H9 (cell line): ENCODE measurements around the gene PAM. TPM values are rescaled to one million over a fixed set of nuclear protein-coding genes. Genes with fewer than 3 reads are reported as not detected.

Experiments used
- DNase-seq: peaks from one replicate; pipeline ENCODE4 v3.0.0-alpha.2; 2017
- H2AFZ ChIP-seq: one replicate; pipeline ENCODE4 v1.6.1; 2013; ENCODE audit warnings: mild to moderate bottlenecking, low read length, control low read depth, moderate library complexity
- H2AK5ac ChIP-seq: 2 replicates; pipeline ENCODE4 v1.6.1; 2013; ENCODE audit warnings: low read length, control low read depth, mixed read lengths; ENCODE audit not compliant: insufficient read length
- H2BK120ac ChIP-seq: one replicate; pipeline ENCODE4 v1.6.1; 2013; ENCODE audit warnings: low read depth, mild to moderate bottlenecking, low read length, control low read depth, inconsistent platforms; ENCODE audit not compliant: poor library complexity, severe bottlenecking
- H2BK12ac ChIP-seq: 2 replicates; pipeline ENCODE4 v1.6.1; 2013; ENCODE audit warnings: low read length, control low read depth, mixed read lengths, low read depth; ENCODE audit not compliant: insufficient read length
- H2BK15ac ChIP-seq: 2 replicates; pipeline ENCODE4 v1.6.1; 2013; ENCODE audit warnings: low read depth, low read length, control low read depth
- H2BK20ac ChIP-seq: one replicate; pipeline ENCODE4 v1.6.1; 2013; ENCODE audit warnings: low read depth, mild to moderate bottlenecking, low read length, control low read depth, inconsistent platforms; ENCODE audit not compliant: poor library complexity, severe bottlenecking
- H2BK5ac ChIP-seq: 2 replicates; pipeline ENCODE4 v1.6.1; 2013; ENCODE audit warnings: low read length, control low read depth, mixed read lengths; ENCODE audit not compliant: insufficient read length
- H3K14ac ChIP-seq: 2 replicates; pipeline ENCODE4 v1.6.1; 2013; ENCODE audit warnings: low read length, control low read depth; ENCODE audit not compliant: insufficient read depth
- H3K18ac ChIP-seq: 2 replicates; pipeline ENCODE4 v1.6.1; 2013; ENCODE audit warnings: low read depth, mild to moderate bottlenecking, mixed read lengths, low read length, control low read depth; ENCODE audit not compliant: insufficient read length
- H3K23ac ChIP-seq: 2 replicates; pipeline ENCODE4 v1.6.1; 2013; ENCODE audit warnings: low read length, control low read depth, mixed read lengths, low read depth; ENCODE audit not compliant: insufficient read length
- H3K23me2 ChIP-seq: 2 replicates; pipeline ENCODE4 v1.6.1; 2013; ENCODE audit warnings: low read depth, mild to moderate bottlenecking, mixed read lengths, low read length, control low read depth; ENCODE audit not compliant: insufficient read length, poor library complexity, severe bottlenecking
- H3K27ac ChIP-seq: 2 replicates; pipeline ENCODE4 v1.5.1; 2013; ENCODE audit warnings: low read length, control low read depth, mixed read lengths, low read depth; ENCODE audit not compliant: insufficient read length
- H3K27me3 ChIP-seq: 2 replicates; pipeline ENCODE4 v1.6.1; 2013; ENCODE audit warnings: low read length, control low read depth, inconsistent platforms; ENCODE audit not compliant: insufficient read depth
- H3K4ac ChIP-seq: 2 replicates; pipeline ENCODE4 v1.6.1; 2013; ENCODE audit warnings: low read depth, mild to moderate bottlenecking, control low read depth, inconsistent platforms, low read length, moderate library complexity
- H3K4me1 ChIP-seq: 2 replicates; pipeline ENCODE4 v1.6.1; 2013; ENCODE audit warnings: low read length, control low read depth, inconsistent platforms; ENCODE audit not compliant: insufficient read depth
- H3K4me2 ChIP-seq: 2 replicates; pipeline ENCODE4 v1.6.1; 2013; ENCODE audit warnings: low read length, control low read depth, mixed read lengths; ENCODE audit not compliant: insufficient read length, insufficient read depth
- H3K56ac ChIP-seq: 2 replicates; pipeline ENCODE4 v1.6.1; 2013; ENCODE audit warnings: low read depth, mild to moderate bottlenecking, mixed read lengths, low read length, control low read depth; ENCODE audit not compliant: insufficient read length
- H3K79me1 ChIP-seq: 2 replicates; pipeline ENCODE4 v1.6.1; 2013; ENCODE audit warnings: low read depth, mild to moderate bottlenecking, moderate library complexity, low read length, control low read depth, inconsistent platforms; ENCODE audit not compliant: insufficient read depth, poor library complexity, severe bottlenecking
- H3K79me2 ChIP-seq: 2 replicates; pipeline ENCODE4 v1.6.1; 2013; ENCODE audit warnings: low read length, control low read depth, inconsistent platforms; ENCODE audit not compliant: insufficient read depth
- H3K9ac ChIP-seq: 2 replicates; pipeline ENCODE4 v1.6.1; 2013; ENCODE audit warnings: low read length, control low read depth, mixed read lengths; ENCODE audit not compliant: insufficient read length; ENCODE audit errors: extremely low read depth
- H3K9me3 ChIP-seq: one replicate; pipeline ENCODE4 v1.6.1; 2013; ENCODE audit warnings: low read depth, low read length, inconsistent platforms; ENCODE audit not compliant: control insufficient read depth
- H3T11ph ChIP-seq: one replicate; pipeline ENCODE4 v1.6.1; 2013; ENCODE audit warnings: mild to moderate bottlenecking, low read length, control low read depth, inconsistent platforms
- H4K20me1 ChIP-seq: one replicate; pipeline ENCODE4 v1.6.1; 2013; ENCODE audit not compliant: control insufficient read depth, insufficient read length, insufficient read depth
- H4K5ac ChIP-seq: 2 replicates; pipeline ENCODE4 v1.6.1; 2013; ENCODE audit warnings: low read depth, mild to moderate bottlenecking, mixed read lengths, low read length, control low read depth; ENCODE audit not compliant: insufficient read length
- H4K8ac ChIP-seq: replicated peaks from 2 replicates; pipeline ENCODE4 v1.6.1; 2013; ENCODE audit warnings: low read length, control low read depth, mixed read lengths, low read depth; ENCODE audit not compliant: insufficient read length
- H4K91ac ChIP-seq: 2 replicates; pipeline ENCODE4 v1.6.1; 2013; ENCODE audit warnings: low read depth, mild to moderate bottlenecking, moderate library complexity, mixed read lengths, low read length, control low read depth; ENCODE audit not compliant: insufficient read length
- H3K27ac Mint-ChIP-seq, 3 experiments: 2 replicates in 2 of 3; 3 replicates in 1 of 3; pipeline ENCODE4 v1.8.0; 2020 to 2021; ENCODE audit warnings: mixed read lengths in 3 of 3, mild to moderate bottlenecking in 1 of 3, moderate library complexity in 1 of 3
- H3K27me3 Mint-ChIP-seq: 2 replicates; pipeline ENCODE4 v1.8.0; 2021; ENCODE audit warnings: low read depth, mild to moderate bottlenecking, moderate library complexity, mixed read lengths
- H3K36me3 Mint-ChIP-seq, 3 experiments: 2 replicates in 2 of 3; 3 replicates in 1 of 3; pipeline ENCODE4 v1.8.0; 2020 to 2021; ENCODE audit warnings: low read depth in 3 of 3, mixed read lengths in 3 of 3; ENCODE audit not compliant: insufficient read depth in 1 of 3
- H3K4me1 Mint-ChIP-seq, 2 experiments: 2 replicates each; pipeline ENCODE4 v1.8.0; 2020; ENCODE audit warnings: mixed read lengths in 2 of 2
- H3K4me3 Mint-ChIP-seq, 2 experiments: 2 replicates in 1 of 2; 3 replicates in 1 of 2; pipeline ENCODE4 v1.8.0; 2020 to 2021; ENCODE audit warnings: mild to moderate bottlenecking in 2 of 2, mixed read lengths in 2 of 2, moderate library complexity in 1 of 2
- H3K9me3 Mint-ChIP-seq, 2 experiments: 2 replicates in 1 of 2; 3 replicates in 1 of 2; pipeline ENCODE4 v1.8.0; 2020; ENCODE audit warnings: mild to moderate bottlenecking in 2 of 2, mixed read lengths in 2 of 2, moderate library complexity in 1 of 2
- CTCF ChIP-seq: fragments of 200-600 bp; sonication (generic); conservative IDR thresholded peaks from 3 replicates; pipeline ENCODE4 v1.8.0; 2021; ENCODE audit warnings: antibody characterized with exemption, mild to moderate bottlenecking
- WGBS: extraction: QIAGEN DNeasy Blood & Tissue Kit; methylation state at CpG from one replicate; pipeline ENCODE4 v1.1.7; 2013; ENCODE audit warnings: missing lambda C conversion rate, low lambda C conversion rate, mixed read lengths; ENCODE audit not compliant: insufficient read length; ENCODE audit errors: extremely low coverage; 5-methylcytosine and 5-hydroxymethylcytosine counted together
- total RNA-seq: library from RNA; stranded (reverse); gene quantifications from 2 replicates; pipeline ENCODE4 v1.2.1, GENCODE V29; 2021

The PAM gene
- total RNA-seq, 1 experiment from 2014 or later: 31.5 TPM

DNA sequence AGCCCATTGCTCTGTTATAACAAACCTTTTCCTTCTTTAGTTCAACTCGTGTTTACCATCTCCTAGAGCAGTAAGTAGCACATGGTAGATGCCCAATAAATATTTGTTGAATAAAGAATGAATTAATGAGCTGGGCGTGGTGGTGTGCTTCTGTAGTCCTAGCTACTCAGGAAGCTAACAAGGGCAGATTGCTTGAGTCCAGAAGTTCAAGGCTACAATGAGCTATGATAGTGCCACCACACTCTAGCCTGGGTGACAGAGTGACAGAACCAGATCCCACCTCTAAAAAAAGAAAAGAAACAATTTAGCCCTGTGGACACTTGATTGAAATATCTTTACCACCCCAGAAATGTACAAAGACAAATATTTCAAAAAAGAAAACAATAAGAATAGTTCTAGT lies 14.6 kb upstream of the PAM start:
- Mint-ChIP-seq H3K4me1 (no peaks in the 10 kb centered on the region), H3K27me3 (peaks cover 1% of the 10 kb centered on the region; the same call in 1 of the 2 replicates), H3K4me3 (no peak overlapping the region), H3K27ac (no peak overlapping the region), H3K9me3 (no peaks in the 10 kb centered on the region; a peak in 1 of 5 replicates), H3K36me3 (no peaks in the 10 kb centered on the region)
- Histone ChIP-seq H2BK15ac (no peak overlapping the region), H3K4me1 (no peaks in the 10 kb centered on the region), H3K9ac (no peak overlapping the region), H3T11ph (no peak overlapping the region), H2BK20ac (no peak overlapping the region), H3K79me1 (no peaks in the 10 kb centered on the region), H3K4ac (no peak overlapping the region), H4K91ac (no peak overlapping the region), H4K5ac (no peak overlapping the region), H4K20me1 (no peaks in the 10 kb centered on the region), H4K8ac (no peak overlapping the region), H3K23me2 (no peaks in the 10 kb centered on the region), H3K23ac (no peak overlapping the region), H2BK120ac (no peak overlapping the region), H3K79me2 (no peaks in the 10 kb centered on the region), H3K9me3 (no peaks in the 10 kb centered on the region), H2BK12ac (no peak overlapping the region), H3K56ac (no peak overlapping the region), H3K27ac (no peak overlapping the region), H3K27me3 (no peaks in the 10 kb centered on the region), H3K4me2 (no peak overlapping the region), H2AFZ (no peak overlapping the region), H2BK5ac (no peak overlapping the region), H2AK5ac (no peak overlapping the region), H3K18ac (no peak overlapping the region), H3K14ac (no peak overlapping the region)
- WGBS: no CpG with 5 or more reads among the region's 2 CpGs
- no peak for DNase-seq
- TF ChIP-seq CTCF: no peak
